GM23338 (cell line): ENCODE measurements around the gene ADCY5. TPM values are rescaled to one million over a fixed set of nuclear protein-coding genes. Genes with fewer than 3 reads are reported as not detected.

ENCODE experiments used
- ATAC-seq: fragments of 200-7000 bp; cut with Tn5 transposase; 3 replicates; pipeline ENCODE4 v1.9.1; 2020
- DNase-seq: peaks from one replicate; pipeline ENCODE4 v3.0.0-alpha.2; 2015; ENCODE audit warnings: low spot score
- H2AFZ ChIP-seq: fragments of 200-600 bp; sonication (generic); 2 replicates; pipeline ENCODE4 v1.8.0; 2016; ENCODE audit warnings: antibody characterized with exemption, mild to moderate bottlenecking, moderate library complexity
- H3F3A ChIP-seq: fragments of 200-600 bp; sonication (generic); replicated peaks from 2 replicates; pipeline ENCODE4 v1.8.0; 2017; ENCODE audit warnings: antibody characterized with exemption, mixed run types, low read depth
- H3K27ac ChIP-seq: fragments of 200-600 bp; sonication (generic); 2 replicates; pipeline ENCODE4 v1.6.1; 2016; ENCODE audit warnings: low read depth
- H3K27me3 ChIP-seq: fragments of 200-600 bp; sonication (generic); 2 replicates; pipeline ENCODE4 v1.8.0; 2016; ENCODE audit warnings: mild to moderate bottlenecking, mixed run types, moderate library complexity; ENCODE audit not compliant: insufficient read depth
- H3K36me3 ChIP-seq: fragments of 200-600 bp; sonication (generic); 2 replicates; pipeline ENCODE4 v1.8.0; 2016; ENCODE audit warnings: mild to moderate bottlenecking; ENCODE audit not compliant: insufficient read depth
- H3K4me1 ChIP-seq: fragments of 200-600 bp; sonication (generic); 2 replicates; pipeline ENCODE4 v1.8.0; 2016; ENCODE audit warnings: mild to moderate bottlenecking, moderate library complexity; ENCODE audit not compliant: insufficient read depth
- H3K4me2 ChIP-seq: fragments of 200-600 bp; sonication (generic); 2 replicates; pipeline ENCODE4 v1.7.1; 2017; ENCODE audit warnings: mixed run types
- H3K4me3 ChIP-seq: fragments of 200-600 bp; sonication (generic); 2 replicates; pipeline ENCODE4 v1.6.1; 2016; ENCODE audit warnings: mixed run types
- H3K79me2 ChIP-seq: fragments of 200-600 bp; sonication (generic); replicated peaks from 2 replicates; pipeline ENCODE4 v1.8.0; 2017; ENCODE audit warnings: mild to moderate bottlenecking; ENCODE audit not compliant: insufficient read depth
- H3K9me2 ChIP-seq: fragments of 200-600 bp; sonication (generic); 2 replicates; pipeline ENCODE4 v1.8.0; 2017; ENCODE audit not compliant: insufficient read depth
- H4K20me1 ChIP-seq: fragments of 200-600 bp; sonication (generic); replicated peaks from 2 replicates; pipeline ENCODE4 v1.8.0; 2017; ENCODE audit warnings: mild to moderate bottlenecking; ENCODE audit not compliant: insufficient read depth
- H3K27ac Mint-ChIP-seq: 2 replicates; pipeline ENCODE4 v1.8.0; 2020; ENCODE audit warnings: inconsistent platforms, mild to moderate bottlenecking, moderate library complexity, mixed read lengths
- H3K27me3 Mint-ChIP-seq: 3 replicates; pipeline ENCODE4 v1.8.0; 2022; ENCODE audit warnings: low read depth, mild to moderate bottlenecking, moderate library complexity, mixed read lengths, inconsistent platforms; ENCODE audit not compliant: insufficient read depth, poor library complexity
- H3K36me3 Mint-ChIP-seq: 3 replicates; pipeline ENCODE4 v1.8.0; 2021; ENCODE audit warnings: low read depth, mild to moderate bottlenecking, inconsistent platforms, moderate library complexity, mixed read lengths
- H3K4me1 Mint-ChIP-seq: 3 replicates; pipeline ENCODE4 v1.8.0; 2020; ENCODE audit warnings: mild to moderate bottlenecking, inconsistent platforms, mixed read lengths
- H3K4me3 Mint-ChIP-seq: 3 replicates; pipeline ENCODE4 v1.8.0; 2021; ENCODE audit warnings: moderate library complexity, mild to moderate bottlenecking, inconsistent platforms, mixed read lengths
- H3K9me3 Mint-ChIP-seq: 3 replicates; pipeline ENCODE4 v1.8.0; 2020; ENCODE audit warnings: moderate library complexity, mild to moderate bottlenecking, inconsistent platforms, mixed read lengths
- EZH2 ChIP-seq: fragments of 200-600 bp; sonication (generic); IDR thresholded peaks from one replicate; pipeline ENCODE4 v1.8.0; 2017; ENCODE audit warnings: antibody characterized with exemption, mild to moderate bottlenecking, low read depth; ENCODE audit not compliant: unreplicated experiment
- JUNB ChIP-seq: IDR thresholded peaks from one replicate; pipeline ENCODE4 v1.6.1; 2016; ENCODE audit warnings: antibody characterized with exemption; ENCODE audit not compliant: unreplicated experiment
- STAT1 ChIP-seq: IDR thresholded peaks from one replicate; pipeline ENCODE4 v1.6.1; 2016; ENCODE audit warnings: antibody characterized with exemption; ENCODE audit not compliant: unreplicated experiment
- ZNF114 ChIP-seq: fragments of 250-450 bp; sonication (Bioruptor Pico); IDR thresholded peaks from 2 replicates; pipeline ENCODE4 v1.5.0; 2020; ENCODE audit warnings: mild to moderate bottlenecking, moderate library complexity
- ZNF331 ChIP-seq: fragments of 250-450 bp; sonication (Bioruptor Pico); IDR thresholded peaks from 2 replicates; pipeline ENCODE4 v1.5.0; 2020; ENCODE audit warnings: low read depth, mild to moderate bottlenecking, moderate library complexity
- polyA plus RNA-seq: library from polyadenylated mRNA; unstranded; fragments of >200 nt; fragmentation: Nextera tagmentation; extraction: Ambion mirVana; gene quantifications from 2 replicates; pipeline ENCODE4 v1.2.1, GENCODE V29; 2016
- total RNA-seq: library from RNA; depleted of rRNA; stranded (reverse); fragments of >200 nt; shearing (Covaris generic); gene quantifications from 2 replicates; pipeline ENCODE4 v1.2.3, GENCODE V29; 2014
- TF ChIP-seq, protein P1 (sequence below): IDR thresholded peaks from 2 replicates; pipeline ENCODE4 v1.6.1; 2016; ENCODE audit warnings: antibody characterized with exemption
- TF ChIP-seq, protein P2 (sequence below): IDR thresholded peaks from one replicate; pipeline ENCODE4 v1.6.1; 2018; ENCODE audit warnings: antibody characterized with exemption; ENCODE audit not compliant: unreplicated experiment
- TF ChIP-seq, protein P3 (sequence below): fragments of 250-450 bp; sonication (Bioruptor Pico); IDR thresholded peaks from 2 replicates; pipeline ENCODE4 v1.5.0; 2020; ENCODE audit warnings: mild to moderate bottlenecking, moderate library complexity

The ADCY5 gene
- total and polyA plus RNA-seq, 2 experiments from 2014 or later, result 3.5 to 10.2 TPM

DNA sequence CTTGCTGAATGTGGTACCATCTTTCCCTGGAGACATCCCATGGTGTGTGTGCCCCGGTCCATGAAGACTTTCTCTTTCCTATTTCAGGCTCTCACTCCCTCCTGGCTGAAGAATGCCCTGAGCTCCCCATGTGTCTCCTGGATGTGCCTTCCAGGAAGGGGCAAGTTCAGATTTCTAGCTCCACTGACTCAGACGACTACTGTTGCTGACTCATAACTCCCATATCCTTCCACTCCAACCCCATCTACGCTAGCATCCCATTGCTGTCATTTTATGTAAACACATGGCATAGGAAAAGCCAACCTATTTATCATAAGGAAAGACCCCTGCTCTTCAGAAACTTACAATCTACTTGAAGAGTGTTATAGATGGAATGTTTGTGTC is 95.0 kb downstream of the ADCY5 start:
- Histone ChIP-seq H3F3A (no peaks in the 10 kb centered on the region), H3K36me3 (no peaks in the 10 kb centered on the region), H4K20me1 (no peaks in the 10 kb centered on the region), H3K4me1 (peaks cover 3% of the 10 kb centered on the region; the same call in 1 of the 2 replicates), H3K4me2 (no peak overlapping the region), H3K79me2 (no peaks in the 10 kb centered on the region), H3K27ac (no peak overlapping the region), H3K27me3 (no peaks in the 10 kb centered on the region), H3K4me3 (no peak overlapping the region), H2AFZ (no peak overlapping the region), H3K9me2 (no peaks in the 10 kb centered on the region)
- Mint-ChIP-seq H3K9me3 (peaks cover 6% of the 10 kb centered on the region; the same call in 1 of the 3 replicates), H3K27ac (no peak overlapping the region), H3K36me3 (no peaks in the 10 kb centered on the region), H3K4me3 (no peak overlapping the region), H3K4me1 (peaks cover 9% of the 10 kb centered on the region), H3K27me3 (peaks cover 8% of the 10 kb centered on the region)
- TF ChIP-seq, protein P1, sequence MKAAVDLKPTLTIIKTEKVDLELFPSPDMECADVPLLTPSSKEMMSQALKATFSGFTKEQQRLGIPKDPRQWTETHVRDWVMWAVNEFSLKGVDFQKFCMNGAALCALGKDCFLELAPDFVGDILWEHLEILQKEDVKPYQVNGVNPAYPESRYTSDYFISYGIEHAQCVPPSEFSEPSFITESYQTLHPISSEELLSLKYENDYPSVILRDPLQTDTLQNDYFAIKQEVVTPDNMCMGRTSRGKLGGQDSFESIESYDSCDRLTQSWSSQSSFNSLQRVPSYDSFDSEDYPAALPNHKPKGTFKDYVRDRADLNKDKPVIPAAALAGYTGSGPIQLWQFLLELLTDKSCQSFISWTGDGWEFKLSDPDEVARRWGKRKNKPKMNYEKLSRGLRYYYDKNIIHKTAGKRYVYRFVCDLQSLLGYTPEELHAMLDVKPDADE, result no peak
- TF ChIP-seq, protein P2, sequence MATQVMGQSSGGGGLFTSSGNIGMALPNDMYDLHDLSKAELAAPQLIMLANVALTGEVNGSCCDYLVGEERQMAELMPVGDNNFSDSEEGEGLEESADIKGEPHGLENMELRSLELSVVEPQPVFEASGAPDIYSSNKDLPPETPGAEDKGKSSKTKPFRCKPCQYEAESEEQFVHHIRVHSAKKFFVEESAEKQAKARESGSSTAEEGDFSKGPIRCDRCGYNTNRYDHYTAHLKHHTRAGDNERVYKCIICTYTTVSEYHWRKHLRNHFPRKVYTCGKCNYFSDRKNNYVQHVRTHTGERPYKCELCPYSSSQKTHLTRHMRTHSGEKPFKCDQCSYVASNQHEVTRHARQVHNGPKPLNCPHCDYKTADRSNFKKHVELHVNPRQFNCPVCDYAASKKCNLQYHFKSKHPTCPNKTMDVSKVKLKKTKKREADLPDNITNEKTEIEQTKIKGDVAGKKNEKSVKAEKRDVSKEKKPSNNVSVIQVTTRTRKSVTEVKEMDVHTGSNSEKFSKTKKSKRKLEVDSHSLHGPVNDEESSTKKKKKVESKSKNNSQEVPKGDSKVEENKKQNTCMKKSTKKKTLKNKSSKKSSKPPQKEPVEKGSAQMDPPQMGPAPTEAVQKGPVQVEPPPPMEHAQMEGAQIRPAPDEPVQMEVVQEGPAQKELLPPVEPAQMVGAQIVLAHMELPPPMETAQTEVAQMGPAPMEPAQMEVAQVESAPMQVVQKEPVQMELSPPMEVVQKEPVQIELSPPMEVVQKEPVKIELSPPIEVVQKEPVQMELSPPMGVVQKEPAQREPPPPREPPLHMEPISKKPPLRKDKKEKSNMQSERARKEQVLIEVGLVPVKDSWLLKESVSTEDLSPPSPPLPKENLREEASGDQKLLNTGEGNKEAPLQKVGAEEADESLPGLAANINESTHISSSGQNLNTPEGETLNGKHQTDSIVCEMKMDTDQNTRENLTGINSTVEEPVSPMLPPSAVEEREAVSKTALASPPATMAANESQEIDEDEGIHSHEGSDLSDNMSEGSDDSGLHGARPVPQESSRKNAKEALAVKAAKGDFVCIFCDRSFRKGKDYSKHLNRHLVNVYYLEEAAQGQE, result no peak
- no peak for TF ChIP-seq ZNF114
- TF ChIP-seq ZNF331 (CRISPR knock-in tag), result no peak
- TF ChIP-seq STAT1, result no peak
- TF ChIP-seq JUNB, result no peak
- no peak for TF ChIP-seq EZH2
- TF ChIP-seq, protein P3, sequence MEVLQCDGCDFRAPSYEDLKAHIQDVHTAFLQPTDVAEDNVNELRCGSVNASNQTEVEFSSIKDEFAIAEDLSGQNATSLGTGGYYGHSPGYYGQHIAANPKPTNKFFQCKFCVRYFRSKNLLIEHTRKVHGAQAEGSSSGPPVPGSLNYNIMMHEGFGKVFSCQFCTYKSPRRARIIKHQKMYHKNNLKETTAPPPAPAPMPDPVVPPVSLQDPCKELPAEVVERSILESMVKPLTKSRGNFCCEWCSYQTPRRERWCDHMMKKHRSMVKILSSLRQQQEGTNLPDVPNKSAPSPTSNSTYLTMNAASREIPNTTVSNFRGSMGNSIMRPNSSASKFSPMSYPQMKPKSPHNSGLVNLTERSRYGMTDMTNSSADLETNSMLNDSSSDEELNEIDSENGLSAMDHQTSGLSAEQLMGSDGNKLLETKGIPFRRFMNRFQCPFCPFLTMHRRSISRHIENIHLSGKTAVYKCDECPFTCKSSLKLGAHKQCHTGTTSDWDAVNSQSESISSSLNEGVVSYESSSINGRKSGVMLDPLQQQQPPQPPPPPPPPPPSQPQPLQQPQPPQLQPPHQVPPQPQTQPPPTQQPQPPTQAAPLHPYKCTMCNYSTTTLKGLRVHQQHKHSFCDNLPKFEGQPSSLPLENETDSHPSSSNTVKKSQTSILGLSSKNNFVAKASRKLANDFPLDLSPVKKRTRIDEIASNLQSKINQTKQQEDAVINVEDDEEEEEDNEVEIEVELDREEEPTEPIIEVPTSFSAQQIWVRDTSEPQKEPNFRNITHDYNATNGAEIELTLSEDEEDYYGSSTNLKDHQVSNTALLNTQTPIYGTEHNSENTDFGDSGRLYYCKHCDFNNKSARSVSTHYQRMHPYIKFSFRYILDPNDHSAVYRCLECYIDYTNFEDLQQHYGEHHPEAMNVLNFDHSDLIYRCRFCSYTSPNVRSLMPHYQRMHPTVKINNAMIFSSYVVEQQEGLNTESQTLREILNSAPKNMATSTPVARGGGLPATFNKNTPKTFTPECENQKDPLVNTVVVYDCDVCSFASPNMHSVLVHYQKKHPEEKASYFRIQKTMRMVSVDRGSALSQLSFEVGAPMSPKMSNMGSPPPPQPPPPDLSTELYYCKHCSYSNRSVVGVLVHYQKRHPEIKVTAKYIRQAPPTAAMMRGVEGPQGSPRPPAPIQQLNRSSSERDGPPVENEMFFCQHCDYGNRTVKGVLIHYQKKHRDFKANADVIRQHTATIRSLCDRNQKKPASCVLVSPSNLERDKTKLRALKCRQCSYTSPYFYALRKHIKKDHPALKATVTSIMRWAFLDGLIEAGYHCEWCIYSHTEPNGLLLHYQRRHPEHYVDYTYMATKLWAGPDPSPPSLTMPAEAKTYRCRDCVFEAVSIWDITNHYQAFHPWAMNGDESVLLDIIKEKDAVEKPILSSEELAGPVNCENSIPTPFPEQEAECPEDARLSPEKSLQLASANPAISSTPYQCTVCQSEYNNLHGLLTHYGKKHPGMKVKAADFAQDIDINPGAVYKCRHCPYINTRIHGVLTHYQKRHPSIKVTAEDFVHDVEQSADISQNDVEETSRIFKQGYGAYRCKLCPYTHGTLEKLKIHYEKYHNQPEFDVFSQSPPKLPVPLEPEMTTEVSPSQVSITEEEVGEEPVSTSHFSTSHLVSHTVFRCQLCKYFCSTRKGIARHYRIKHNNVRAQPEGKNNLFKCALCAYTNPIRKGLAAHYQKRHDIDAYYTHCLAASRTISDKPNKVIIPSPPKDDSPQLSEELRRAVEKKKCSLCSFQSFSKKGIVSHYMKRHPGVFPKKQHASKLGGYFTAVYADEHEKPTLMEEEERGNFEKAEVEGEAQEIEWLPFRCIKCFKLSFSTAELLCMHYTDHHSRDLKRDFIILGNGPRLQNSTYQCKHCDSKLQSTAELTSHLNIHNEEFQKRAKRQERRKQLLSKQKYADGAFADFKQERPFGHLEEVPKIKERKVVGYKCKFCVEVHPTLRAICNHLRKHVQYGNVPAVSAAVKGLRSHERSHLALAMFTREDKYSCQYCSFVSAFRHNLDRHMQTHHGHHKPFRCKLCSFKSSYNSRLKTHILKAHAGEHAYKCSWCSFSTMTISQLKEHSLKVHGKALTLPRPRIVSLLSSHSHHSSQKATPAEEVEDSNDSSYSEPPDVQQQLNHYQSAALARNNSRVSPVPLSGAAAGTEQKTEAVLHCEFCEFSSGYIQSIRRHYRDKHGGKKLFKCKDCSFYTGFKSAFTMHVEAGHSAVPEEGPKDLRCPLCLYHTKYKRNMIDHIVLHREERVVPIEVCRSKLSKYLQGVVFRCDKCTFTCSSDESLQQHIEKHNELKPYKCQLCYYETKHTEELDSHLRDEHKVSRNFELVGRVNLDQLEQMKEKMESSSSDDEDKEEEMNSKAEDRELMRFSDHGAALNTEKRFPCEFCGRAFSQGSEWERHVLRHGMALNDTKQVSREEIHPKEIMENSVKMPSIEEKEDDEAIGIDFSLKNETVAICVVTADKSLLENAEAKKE, result no peak
- ATAC-seq (no peak), DNase-seq (no peak)
